ENCODE data around the gene MDM4.

The MDM4 gene

GRCh38 chr1:204528241-204528640 is 12.0 kb downstream of the MDM4 start:
- no peaks in the 10 kb centered on the region for H3K27me3 ChIP-seq (ENCODE audit: insufficient read depth, low read length, poor library complexity)
- no peak overlapping the region for H3K27ac ChIP-seq (ENCODE audit: low read length)
- H3K4me1 ChIP-seq (ENCODE audit: insufficient read depth, low read length) = peaks cover 9% of the 10 kb centered on the region
- H2AFZ ChIP-seq (ENCODE audit: low read depth, low read length) = no peak overlapping the region
- H3K9ac ChIP-seq (ENCODE audit: low read depth, low read length) = no peak overlapping the region
- TF ChIP-seq, protein P1, sequence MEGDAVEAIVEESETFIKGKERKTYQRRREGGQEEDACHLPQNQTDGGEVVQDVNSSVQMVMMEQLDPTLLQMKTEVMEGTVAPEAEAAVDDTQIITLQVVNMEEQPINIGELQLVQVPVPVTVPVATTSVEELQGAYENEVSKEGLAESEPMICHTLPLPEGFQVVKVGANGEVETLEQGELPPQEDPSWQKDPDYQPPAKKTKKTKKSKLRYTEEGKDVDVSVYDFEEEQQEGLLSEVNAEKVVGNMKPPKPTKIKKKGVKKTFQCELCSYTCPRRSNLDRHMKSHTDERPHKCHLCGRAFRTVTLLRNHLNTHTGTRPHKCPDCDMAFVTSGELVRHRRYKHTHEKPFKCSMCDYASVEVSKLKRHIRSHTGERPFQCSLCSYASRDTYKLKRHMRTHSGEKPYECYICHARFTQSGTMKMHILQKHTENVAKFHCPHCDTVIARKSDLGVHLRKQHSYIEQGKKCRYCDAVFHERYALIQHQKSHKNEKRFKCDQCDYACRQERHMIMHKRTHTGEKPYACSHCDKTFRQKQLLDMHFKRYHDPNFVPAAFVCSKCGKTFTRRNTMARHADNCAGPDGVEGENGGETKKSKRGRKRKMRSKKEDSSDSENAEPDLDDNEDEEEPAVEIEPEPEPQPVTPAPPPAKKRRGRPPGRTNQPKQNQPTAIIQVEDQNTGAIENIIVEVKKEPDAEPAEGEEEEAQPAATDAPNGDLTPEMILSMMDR (IDR thresholded peaks at IDR 0.05; ENCODE audit: borderline replicate concordance, extremely low read depth, low read length, poor library complexity, severe bottlenecking) = no peak
- TF ChIP-seq EZH2 (IDR thresholded peaks at IDR 0.05; ENCODE audit: borderline replicate concordance, low read depth, low read length, severe bottlenecking) = no peak
- ATAC-seq (ENCODE audit: insufficient read depth, low read depth) (no peak), DNase-seq (no peak)
- peaks cover 94% of the 10 kb centered on the region for H3K36me3 ChIP-seq (ENCODE audit: insufficient read depth, low read length)
- H3K4me2 ChIP-seq (ENCODE audit: insufficient read depth, low read length) = no peak overlapping the region
- no peak overlapping the region for H3K4me3 ChIP-seq (ENCODE audit: low read depth in 1 of 2, low read length in 2 of 2)
- H3K9me3 ChIP-seq (ENCODE audit: insufficient read depth, low read length, severe bottlenecking) = peaks cover 4% of the 10 kb centered on the region
- peaks cover 26% of the 10 kb centered on the region for H4K20me1 ChIP-seq (ENCODE audit: insufficient read depth, low read length)
- peaks cover 78% of the 10 kb centered on the region for H3K79me2 ChIP-seq (ENCODE audit: insufficient read depth, low read length)

- Histone ChIP-seq H3K9me3 (ENCODE audit: insufficient read depth, low read length, severe bottlenecking) (peaks cover 3% of the 10 kb centered on the region), H3K9ac (ENCODE audit: low read depth, low read length) (no peak overlapping the region), H3K36me3 (ENCODE audit: insufficient read depth, low read length) (peaks cover 95% of the 10 kb centered on the region), H3K27me3 (ENCODE audit: insufficient read depth, low read length, poor library complexity) (no peaks in the 10 kb centered on the region), H4K20me1 (ENCODE audit: insufficient read depth, low read length) (peaks cover 25% of the 10 kb centered on the region), H3K79me2 (ENCODE audit: insufficient read depth, low read length) (peaks cover 78% of the 10 kb centered on the region), H3K27ac (ENCODE audit: low read length) (0 out of 2 replicates have a peak overlapping the region, but pooled peaks have one; percentile 34), H2AFZ (ENCODE audit: low read depth, low read length) (no peak overlapping the region), H3K4me1 (ENCODE audit: insufficient read depth, low read length) (peaks cover 8% of the 10 kb centered on the region), H3K4me2 (ENCODE audit: insufficient read depth, low read length) (no peak overlapping the region), H3K4me3 (ENCODE audit: low read depth in 1 of 2, low read length in 2 of 2) (no peak overlapping the region)
- no peak for DNase-seq
- no peak for ATAC-seq (ENCODE audit: insufficient read depth, low read depth)
- TF ChIP-seq, protein P1 (IDR thresholded peaks at IDR 0.05; ENCODE audit: borderline replicate concordance, extremely low read depth, low read length, poor library complexity, severe bottlenecking) = no peak
- no peak for TF ChIP-seq EZH2 (IDR thresholded peaks at IDR 0.05; ENCODE audit: borderline replicate concordance, low read depth, low read length, severe bottlenecking)
Observed at GRCh38 chr1:204528677-204529076, 12.5 kb downstream of the MDM4 start.

GRCh38 chr1:204529371-204529895 is 13.2 kb downstream of the MDM4 start:
- ATAC-seq (ENCODE audit: insufficient read depth, low read depth) = 0 out of 3 replicates have a peak, but pooled peaks have one; percentile 47
- Histone ChIP-seq H4K20me1 (ENCODE audit: insufficient read depth, low read length) (peaks cover 18% of the 10 kb centered on the region), H3K4me2 (ENCODE audit: insufficient read depth, low read length) (no peak overlapping the region), H2AFZ (ENCODE audit: low read depth, low read length) (no peak overlapping the region), H3K4me3 (ENCODE audit: low read depth in 1 of 2, low read length in 2 of 2) (no peak overlapping the region), H3K27me3 (ENCODE audit: insufficient read depth, low read length, poor library complexity) (no peaks in the 10 kb centered on the region), H3K9me3 (ENCODE audit: insufficient read depth, low read length, severe bottlenecking) (no peaks in the 10 kb centered on the region), H3K79me2 (ENCODE audit: insufficient read depth, low read length) (peaks cover 78% of the 10 kb centered on the region), H3K4me1 (ENCODE audit: insufficient read depth, low read length) (no peaks in the 10 kb centered on the region), H3K9ac (ENCODE audit: low read depth, low read length) (no peak overlapping the region), H3K36me3 (ENCODE audit: insufficient read depth, low read length) (peaks cover 96% of the 10 kb centered on the region), H3K27ac (ENCODE audit: low read length) (no peak overlapping the region)
- TF ChIP-seq EZH2 (IDR thresholded peaks at IDR 0.05; ENCODE audit: borderline replicate concordance, low read depth, low read length, severe bottlenecking) = no peak
- TF ChIP-seq, protein P1 (IDR thresholded peaks at IDR 0.05; ENCODE audit: borderline replicate concordance, extremely low read depth, low read length, poor library complexity, severe bottlenecking) = peak; percentile 34
- DNase-seq = no peak
